GM10266 (cell line): ENCODE data around the gene THRB.

Source experiments
- DNase-seq: peaks from one replicate; pipeline ENCODE4 v3.0.0; 2012; ENCODE audit errors: extremely low spot score
- CTCF ChIP-seq: IDR thresholded peaks from 2 replicates; pipeline ENCODE4 v1.5.1; 2012; ENCODE audit warnings: mild to moderate bottlenecking, low read depth; ENCODE audit not compliant: control insufficient read depth, insufficient read depth; ENCODE audit errors: missing control alignments

Gene THRB

DNA sequence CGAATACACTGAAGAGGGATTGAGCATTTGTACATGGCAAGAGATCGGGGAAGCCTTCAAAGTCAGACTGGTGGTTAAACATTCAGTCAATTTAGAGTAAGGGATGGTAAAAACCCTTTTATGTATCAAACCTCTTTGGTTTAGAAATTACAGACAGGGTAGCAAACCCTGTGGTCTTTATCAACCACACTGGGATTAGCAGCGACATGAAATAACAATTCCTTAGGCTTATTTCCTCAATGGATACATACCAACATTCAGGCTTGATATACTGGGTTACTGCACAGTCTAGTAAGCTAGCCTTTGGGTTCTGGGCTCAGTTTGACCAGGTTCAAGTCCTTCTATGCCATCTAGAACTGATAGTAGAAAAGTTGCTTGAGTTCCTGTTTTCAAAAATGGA is 127.4 kb downstream of the THRB start:
- TF ChIP-seq CTCF, result no peak
- DNase-seq, result no peak

GRCh38 chr3:24365168-24365567 is 129.5 kb downstream of the THRB start:
- TF ChIP-seq CTCF, result no peak
- DNase-seq, result no peak

GRCh38 chr3:24364359-24364758 is 130.3 kb downstream of the THRB start:
- no peak for DNase-seq

DNA sequence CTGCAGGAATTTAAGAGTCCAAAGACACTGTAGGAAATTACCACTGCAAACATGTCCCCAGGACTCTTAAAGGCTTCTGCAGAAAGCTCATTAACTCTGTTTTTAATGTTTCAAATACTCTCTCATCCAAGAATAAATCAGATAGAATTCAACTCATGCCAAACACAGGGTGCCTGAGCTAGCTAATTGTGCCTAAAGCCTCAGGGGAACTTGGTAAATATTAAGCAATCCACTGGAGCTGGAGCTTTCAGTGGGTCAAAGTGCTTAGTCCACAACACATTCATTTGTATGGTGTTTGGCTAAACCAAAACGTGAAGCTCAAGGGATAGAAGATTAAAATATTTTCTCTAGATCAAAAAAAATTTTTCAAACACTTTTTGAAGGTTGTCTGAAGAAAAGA is 131.4 kb downstream of the THRB start:
- no peak for DNase-seq
- TF ChIP-seq CTCF, result no peak

More at GRCh38 chr3:24364359-24364758, 130.3 kb downstream of the THRB start:
- TF ChIP-seq CTCF, result no peak

DNA sequence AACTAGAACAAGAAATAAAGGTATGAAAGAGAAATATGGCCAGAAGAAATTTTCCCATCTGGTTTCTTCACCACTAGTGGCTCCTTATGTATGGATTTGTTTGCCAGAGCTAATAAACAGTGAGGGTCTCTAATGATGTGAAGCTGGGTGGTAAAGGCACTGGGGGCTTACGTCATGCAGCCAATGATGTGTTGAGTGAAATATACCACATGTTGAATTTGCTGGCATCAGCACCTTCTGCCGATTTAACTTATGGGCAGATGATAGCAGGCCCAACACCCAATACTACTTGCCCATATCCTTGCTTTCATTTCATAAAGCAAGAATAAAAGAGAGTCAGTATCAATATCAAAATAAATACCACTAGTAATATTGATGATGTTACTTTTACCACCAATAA is 133.0 kb downstream of the THRB start:
- DNase-seq, result no peak

DNA sequence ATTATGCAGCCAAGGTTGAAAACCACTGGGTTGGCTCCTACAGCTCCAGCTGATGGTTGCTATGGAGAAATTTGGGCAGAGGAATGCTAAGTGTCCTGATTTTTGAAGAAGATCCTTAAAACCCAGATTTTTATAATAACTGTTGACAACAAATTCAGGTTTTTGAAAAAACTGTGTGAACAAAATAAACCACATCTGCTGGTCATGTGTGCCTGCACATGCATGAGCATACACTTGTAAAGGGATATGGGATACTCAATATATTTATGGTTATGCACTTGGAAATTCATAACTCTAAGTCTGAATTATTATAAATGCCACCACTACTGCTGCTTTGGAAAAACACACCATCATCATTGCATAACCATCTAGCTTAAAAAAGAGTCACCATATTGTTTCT is 133.7 kb downstream of the THRB start:
- DNase-seq, result no peak
- no peak for TF ChIP-seq CTCF

More for the DNA sequence above, 133.0 kb downstream of the THRB start:
- TF ChIP-seq CTCF, result no peak

- DNase-seq, result no peak
- no peak for TF ChIP-seq CTCF
Observed at GRCh38 chr3:24359645-24360462, 134.8 kb downstream of the THRB start.
